HepG2 (cell line): Measurements from ENCODE around the gene TRAPPC5. TPM values are rescaled to one million over a fixed set of nuclear protein-coding genes. Genes with fewer than 3 reads are reported as not detected.
A peak's percentile ranks its signal among the peaks of the same experiment; 100 is the strongest.

Source experiments
- CHD4 ChIP-seq: fragments of 200-600 bp; sonication (generic); IDR thresholded peaks from 2 replicates; pipeline ENCODE4 v1.7.0; 2017; ENCODE audit warnings: mild to moderate bottlenecking, low read length, borderline replicate concordance
- FOXK2 ChIP-seq: fragments of 450-650 bp; IDR thresholded peaks from 2 replicates; pipeline ENCODE4 v1.6.1; 2016
- RELA ChIP-seq: sonication (generic); formaldehyde crosslinking; IDR thresholded peaks from 2 replicates; pipeline ENCODE4 v1.4.0; 2020; ENCODE audit warnings: missing genetic modification reagents
- SIN3B ChIP-seq: fragments of 150-350 bp; IDR thresholded peaks from 2 replicates; pipeline ENCODE4 v1.6.1; 2014; ENCODE audit warnings: low read length
- TOE1 ChIP-seq: sonication (generic); formaldehyde crosslinking; IDR thresholded peaks from 2 replicates; pipeline ENCODE4 v1.4.0; 2020; ENCODE audit warnings: mild to moderate bottlenecking, missing genetic modification reagents
- ZFP36 ChIP-seq: fragments of 150-350 bp; IDR thresholded peaks from 2 replicates; pipeline ENCODE4 v1.6.1; 2018; ENCODE audit warnings: borderline replicate concordance, low read length, low read depth; ENCODE audit not compliant: partially characterized antibody
- ZNF484 ChIP-seq: sonication (generic); formaldehyde crosslinking; IDR thresholded peaks from 2 replicates; pipeline ENCODE4 v1.5.1; 2020; ENCODE audit warnings: mild to moderate bottlenecking, low read depth, missing genetic modification reagents, borderline replicate concordance
- ZNF746 ChIP-seq: sonication (generic); formaldehyde crosslinking; IDR thresholded peaks from 2 replicates; pipeline ENCODE4 v1.8.0; 2022; ENCODE audit warnings: mild to moderate bottlenecking, missing genetic modification reagents
- polyA plus RNA-seq, 8 experiments: library from polyadenylated mRNA; depleted of rRNA in 3 of 8; stranded (reverse) in 7 of 8; unstranded in 1 of 8; fragments of >200 nt; fragmentation: Illumina TruSeq in 4 of 8; extraction: Trizol in 4 of 8; gene quantifications; 2 replicates each; pipeline versions ENCODE4 v1.2.1 to v1.2.3, GENCODE V29; 2011 to 2016; ENCODE audit warnings: low read depth in 4 of 8, missing spikeins in 1 of 8, mixed read lengths in 1 of 8; ENCODE audit not compliant: insufficient read depth in 1 of 8
- total RNA-seq, 5 experiments: library from RNA; depleted of rRNA; stranded (reverse); fragments of >200 nt; fragmentation: Illumina TruSeq; extraction: Trizol; gene quantifications; 2 replicates each; pipeline ENCODE4 v1.2.3, GENCODE V29; 2016; ENCODE audit warnings: low read depth in 1 of 5
- TF ChIP-seq, protein P1 (sequence below): sonication (generic); formaldehyde crosslinking; IDR thresholded peaks from 2 replicates; pipeline ENCODE4 v1.4.0; 2020; ENCODE audit warnings: missing genetic modification reagents
- TF ChIP-seq, protein P2 (sequence below): sonication (generic); formaldehyde crosslinking; IDR thresholded peaks from 2 replicates; pipeline ENCODE4 v1.5.1; 2020; ENCODE audit warnings: mild to moderate bottlenecking, missing genetic modification reagents, moderate library complexity
- TF ChIP-seq, protein P3 (sequence below): sonication (generic); formaldehyde crosslinking; IDR thresholded peaks from 2 replicates; pipeline ENCODE4 v1.5.1; 2020; ENCODE audit warnings: mild to moderate bottlenecking, moderate library complexity, missing genetic modification reagents
- TF ChIP-seq, protein P4 (sequence below): sonication (generic); formaldehyde crosslinking; IDR thresholded peaks from 2 replicates; pipeline ENCODE4 v1.4.0; 2020; ENCODE audit warnings: missing genetic modification reagents, borderline replicate concordance

TRAPPC5 gene
- total and polyA plus RNA-seq, 2 of the 13 experiments (the other 11 are each of a cell fraction or from before 2014, with no cell fraction given) = 38.5 to 78.7 TPM

DNA sequence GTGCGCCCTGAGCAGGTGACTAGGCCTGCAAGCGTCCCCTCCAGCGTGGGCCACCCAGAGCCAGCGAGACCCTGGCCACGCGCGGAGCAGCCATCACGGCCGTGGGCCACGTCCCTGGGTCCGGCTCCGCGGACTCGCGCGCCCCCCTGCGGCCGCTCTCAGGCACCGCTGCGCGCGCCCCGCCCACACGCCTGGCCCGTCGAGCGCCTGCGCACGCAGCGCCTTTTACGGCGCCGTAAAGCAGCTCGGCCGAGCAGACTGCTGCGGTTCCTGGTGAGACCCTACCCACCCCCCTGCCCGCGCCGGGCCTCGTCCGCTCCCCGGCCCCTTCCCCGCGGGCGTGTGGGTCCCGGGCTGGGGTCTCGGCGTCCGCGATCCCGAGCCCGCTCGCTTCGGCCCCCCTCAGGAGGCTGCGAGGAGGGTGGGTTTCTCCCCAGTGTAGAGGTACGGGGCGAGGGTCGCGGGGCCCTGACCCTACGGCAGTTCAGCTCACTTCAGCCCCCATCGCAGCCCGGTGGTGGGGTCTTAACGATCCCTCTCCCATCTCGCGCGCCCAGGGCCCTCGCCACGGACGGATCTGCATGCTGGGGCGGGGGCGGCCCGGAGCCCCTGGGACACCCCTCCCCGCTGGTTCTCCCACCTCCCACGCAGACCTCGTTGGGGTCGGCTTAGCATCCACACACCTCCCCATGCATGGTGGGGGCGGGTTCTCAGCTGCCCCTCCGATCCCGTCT is at the start of gene TRAPPC5 (continued):
- TF ChIP-seq, protein P1, sequence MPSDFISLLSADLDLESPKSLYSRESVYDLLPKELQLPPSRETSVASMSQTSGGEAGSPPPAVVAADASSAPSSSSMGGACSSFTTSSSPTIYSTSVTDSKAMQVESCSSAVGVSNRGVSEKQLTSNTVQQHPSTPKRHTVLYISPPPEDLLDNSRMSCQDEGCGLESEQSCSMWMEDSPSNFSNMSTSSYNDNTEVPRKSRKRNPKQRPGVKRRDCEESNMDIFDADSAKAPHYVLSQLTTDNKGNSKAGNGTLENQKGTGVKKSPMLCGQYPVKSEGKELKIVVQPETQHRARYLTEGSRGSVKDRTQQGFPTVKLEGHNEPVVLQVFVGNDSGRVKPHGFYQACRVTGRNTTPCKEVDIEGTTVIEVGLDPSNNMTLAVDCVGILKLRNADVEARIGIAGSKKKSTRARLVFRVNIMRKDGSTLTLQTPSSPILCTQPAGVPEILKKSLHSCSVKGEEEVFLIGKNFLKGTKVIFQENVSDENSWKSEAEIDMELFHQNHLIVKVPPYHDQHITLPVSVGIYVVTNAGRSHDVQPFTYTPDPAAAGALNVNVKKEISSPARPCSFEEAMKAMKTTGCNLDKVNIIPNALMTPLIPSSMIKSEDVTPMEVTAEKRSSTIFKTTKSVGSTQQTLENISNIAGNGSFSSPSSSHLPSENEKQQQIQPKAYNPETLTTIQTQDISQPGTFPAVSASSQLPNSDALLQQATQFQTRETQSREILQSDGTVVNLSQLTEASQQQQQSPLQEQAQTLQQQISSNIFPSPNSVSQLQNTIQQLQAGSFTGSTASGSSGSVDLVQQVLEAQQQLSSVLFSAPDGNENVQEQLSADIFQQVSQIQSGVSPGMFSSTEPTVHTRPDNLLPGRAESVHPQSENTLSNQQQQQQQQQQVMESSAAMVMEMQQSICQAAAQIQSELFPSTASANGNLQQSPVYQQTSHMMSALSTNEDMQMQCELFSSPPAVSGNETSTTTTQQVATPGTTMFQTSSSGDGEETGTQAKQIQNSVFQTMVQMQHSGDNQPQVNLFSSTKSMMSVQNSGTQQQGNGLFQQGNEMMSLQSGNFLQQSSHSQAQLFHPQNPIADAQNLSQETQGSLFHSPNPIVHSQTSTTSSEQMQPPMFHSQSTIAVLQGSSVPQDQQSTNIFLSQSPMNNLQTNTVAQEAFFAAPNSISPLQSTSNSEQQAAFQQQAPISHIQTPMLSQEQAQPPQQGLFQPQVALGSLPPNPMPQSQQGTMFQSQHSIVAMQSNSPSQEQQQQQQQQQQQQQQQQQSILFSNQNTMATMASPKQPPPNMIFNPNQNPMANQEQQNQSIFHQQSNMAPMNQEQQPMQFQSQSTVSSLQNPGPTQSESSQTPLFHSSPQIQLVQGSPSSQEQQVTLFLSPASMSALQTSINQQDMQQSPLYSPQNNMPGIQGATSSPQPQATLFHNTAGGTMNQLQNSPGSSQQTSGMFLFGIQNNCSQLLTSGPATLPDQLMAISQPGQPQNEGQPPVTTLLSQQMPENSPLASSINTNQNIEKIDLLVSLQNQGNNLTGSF = 0 out of 2 replicates have a peak, but pooled peaks have one; percentile 44
- TF ChIP-seq, protein P2, sequence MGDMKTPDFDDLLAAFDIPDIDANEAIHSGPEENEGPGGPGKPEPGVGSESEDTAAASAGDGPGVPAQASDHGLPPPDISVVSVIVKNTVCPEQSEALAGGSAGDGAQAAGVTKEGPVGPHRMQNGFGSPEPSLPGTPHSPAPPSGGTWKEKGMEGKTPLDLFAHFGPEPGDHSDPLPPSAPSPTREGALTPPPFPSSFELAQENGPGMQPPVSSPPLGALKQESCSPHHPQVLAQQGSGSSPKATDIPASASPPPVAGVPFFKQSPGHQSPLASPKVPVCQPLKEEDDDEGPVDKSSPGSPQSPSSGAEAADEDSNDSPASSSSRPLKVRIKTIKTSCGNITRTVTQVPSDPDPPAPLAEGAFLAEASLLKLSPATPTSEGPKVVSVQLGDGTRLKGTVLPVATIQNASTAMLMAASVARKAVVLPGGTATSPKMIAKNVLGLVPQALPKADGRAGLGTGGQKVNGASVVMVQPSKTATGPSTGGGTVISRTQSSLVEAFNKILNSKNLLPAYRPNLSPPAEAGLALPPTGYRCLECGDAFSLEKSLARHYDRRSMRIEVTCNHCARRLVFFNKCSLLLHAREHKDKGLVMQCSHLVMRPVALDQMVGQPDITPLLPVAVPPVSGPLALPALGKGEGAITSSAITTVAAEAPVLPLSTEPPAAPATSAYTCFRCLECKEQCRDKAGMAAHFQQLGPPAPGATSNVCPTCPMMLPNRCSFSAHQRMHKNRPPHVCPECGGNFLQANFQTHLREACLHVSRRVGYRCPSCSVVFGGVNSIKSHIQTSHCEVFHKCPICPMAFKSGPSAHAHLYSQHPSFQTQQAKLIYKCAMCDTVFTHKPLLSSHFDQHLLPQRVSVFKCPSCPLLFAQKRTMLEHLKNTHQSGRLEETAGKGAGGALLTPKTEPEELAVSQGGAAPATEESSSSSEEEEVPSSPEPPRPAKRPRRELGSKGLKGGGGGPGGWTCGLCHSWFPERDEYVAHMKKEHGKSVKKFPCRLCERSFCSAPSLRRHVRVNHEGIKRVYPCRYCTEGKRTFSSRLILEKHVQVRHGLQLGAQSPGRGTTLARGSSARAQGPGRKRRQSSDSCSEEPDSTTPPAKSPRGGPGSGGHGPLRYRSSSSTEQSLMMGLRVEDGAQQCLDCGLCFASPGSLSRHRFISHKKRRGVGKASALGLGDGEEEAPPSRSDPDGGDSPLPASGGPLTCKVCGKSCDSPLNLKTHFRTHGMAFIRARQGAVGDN (CRISPR knock-in tag) = peak; percentile 70
- TF ChIP-seq ZFP36 = no peak
- TF ChIP-seq ZNF484 (CRISPR knock-in tag) = no peak
- TF ChIP-seq SIN3B = no peak
- 0 out of 2 replicates have a peak, but pooled peaks have one; percentile 27 for TF ChIP-seq CHD4
- TF ChIP-seq, protein P3, sequence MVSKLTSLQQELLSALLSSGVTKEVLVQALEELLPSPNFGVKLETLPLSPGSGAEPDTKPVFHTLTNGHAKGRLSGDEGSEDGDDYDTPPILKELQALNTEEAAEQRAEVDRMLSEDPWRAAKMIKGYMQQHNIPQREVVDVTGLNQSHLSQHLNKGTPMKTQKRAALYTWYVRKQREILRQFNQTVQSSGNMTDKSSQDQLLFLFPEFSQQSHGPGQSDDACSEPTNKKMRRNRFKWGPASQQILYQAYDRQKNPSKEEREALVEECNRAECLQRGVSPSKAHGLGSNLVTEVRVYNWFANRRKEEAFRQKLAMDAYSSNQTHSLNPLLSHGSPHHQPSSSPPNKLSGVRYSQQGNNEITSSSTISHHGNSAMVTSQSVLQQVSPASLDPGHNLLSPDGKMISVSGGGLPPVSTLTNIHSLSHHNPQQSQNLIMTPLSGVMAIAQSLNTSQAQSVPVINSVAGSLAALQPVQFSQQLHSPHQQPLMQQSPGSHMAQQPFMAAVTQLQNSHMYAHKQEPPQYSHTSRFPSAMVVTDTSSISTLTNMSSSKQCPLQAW = peak; percentile 26; the same call in 1 of the 2 replicates
- TF ChIP-seq FOXK2 = no peak
- TF ChIP-seq ZNF746 (CRISPR knock-in tag) = no peak
- TF ChIP-seq RELA = 0 out of 2 replicates have a peak, but pooled peaks have one; percentile 35
- TF ChIP-seq, protein P4, sequence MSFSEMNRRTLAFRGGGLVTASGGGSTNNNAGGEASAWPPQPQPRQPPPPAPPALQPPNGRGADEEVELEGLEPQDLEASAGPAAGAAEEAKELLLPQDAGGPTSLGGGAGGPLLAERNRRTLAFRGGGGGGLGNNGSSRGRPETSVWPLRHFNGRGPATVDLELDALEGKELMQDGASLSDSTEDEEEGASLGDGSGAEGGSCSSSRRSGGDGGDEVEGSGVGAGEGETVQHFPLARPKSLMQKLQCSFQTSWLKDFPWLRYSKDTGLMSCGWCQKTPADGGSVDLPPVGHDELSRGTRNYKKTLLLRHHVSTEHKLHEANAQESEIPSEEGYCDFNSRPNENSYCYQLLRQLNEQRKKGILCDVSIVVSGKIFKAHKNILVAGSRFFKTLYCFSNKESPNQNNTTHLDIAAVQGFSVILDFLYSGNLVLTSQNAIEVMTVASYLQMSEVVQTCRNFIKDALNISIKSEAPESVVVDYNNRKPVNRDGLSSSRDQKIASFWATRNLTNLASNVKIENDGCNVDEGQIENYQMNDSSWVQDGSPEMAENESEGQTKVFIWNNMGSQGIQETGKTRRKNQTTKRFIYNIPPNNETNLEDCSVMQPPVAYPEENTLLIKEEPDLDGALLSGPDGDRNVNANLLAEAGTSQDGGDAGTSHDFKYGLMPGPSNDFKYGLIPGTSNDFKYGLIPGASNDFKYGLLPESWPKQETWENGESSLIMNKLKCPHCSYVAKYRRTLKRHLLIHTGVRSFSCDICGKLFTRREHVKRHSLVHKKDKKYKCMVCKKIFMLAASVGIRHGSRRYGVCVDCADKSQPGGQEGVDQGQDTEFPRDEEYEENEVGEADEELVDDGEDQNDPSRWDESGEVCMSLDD (CRISPR knock-in tag) = no peak
- no peak for TF ChIP-seq TOE1 (CRISPR knock-in tag)
